Hematopoietic multipotent progenitor cell treated with erythropoietin and hydrocortisone succinate and interleukin-3 and kit ligand, for 15 days (in vitro differentiated cells): ENCODE results near the gene CRADD.

Experiments
- DNase-seq: peaks from one replicate; pipeline ENCODE4 v3.0.0-alpha.2; 2015; ENCODE audit warnings: low spot score

Gene CRADD

DNA sequence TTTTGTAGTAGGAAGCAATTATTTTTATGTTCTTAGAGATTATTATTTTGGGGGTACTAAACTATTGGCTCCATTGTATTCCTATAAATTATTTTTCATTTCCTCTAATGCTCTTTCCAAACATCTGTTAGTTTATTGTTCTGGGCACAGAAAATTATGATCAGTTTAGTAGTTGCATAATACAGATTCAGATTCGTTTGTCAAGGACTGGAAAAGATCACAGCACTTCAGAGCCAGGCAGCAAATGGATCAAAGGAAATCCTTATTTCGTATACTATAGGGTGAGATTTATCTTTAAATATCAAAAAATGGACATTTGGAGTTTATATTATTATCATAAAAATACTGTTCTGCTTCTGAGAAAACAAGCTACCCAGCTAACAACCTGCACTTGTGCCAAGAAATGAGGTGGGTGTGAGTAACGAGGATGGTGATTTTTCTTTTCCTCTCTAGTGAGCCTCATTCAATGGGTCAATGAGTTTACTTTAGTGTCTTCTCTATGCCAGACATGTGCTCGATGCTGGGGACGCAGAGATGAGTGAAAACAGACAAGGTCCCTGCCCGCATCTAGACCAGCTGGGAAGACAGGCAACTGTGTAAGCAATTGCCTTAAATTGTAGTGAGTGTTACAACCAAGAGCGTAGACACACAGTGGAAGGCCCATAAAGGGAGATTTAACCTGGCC lies 262.6 kb downstream of the CRADD start:
- DNase-seq: no peak

DNA sequence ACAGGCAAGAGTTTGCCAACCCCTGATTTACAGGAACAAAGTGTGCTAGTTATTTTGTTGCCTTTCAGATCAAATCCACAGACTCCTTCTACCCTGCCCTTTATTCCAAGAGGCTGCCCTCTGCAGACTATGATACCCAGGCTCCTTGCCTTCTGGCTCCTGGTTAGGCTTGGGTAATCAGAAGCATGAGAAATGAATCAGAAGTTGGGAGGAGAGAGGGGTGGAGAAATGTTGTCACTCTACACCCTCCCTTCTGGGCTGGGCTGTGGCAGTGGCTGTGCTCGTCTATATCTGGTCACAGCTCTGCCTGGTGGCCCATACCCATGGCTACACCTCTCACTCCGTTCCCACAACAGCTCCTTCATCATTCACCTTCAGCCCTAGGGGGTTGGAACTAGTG lies 266.6 kb downstream of the CRADD start:
- no peak for DNase-seq

GRCh38 chr12:93944201-93944600 lies 267.0 kb downstream of the CRADD start:
- DNase-seq: no peak
